K562 (cell line): ENCODE data around the gene MS4A7. TPM values are rescaled to one million over a fixed set of nuclear protein-coding genes. Genes with fewer than 3 reads are reported as not detected.

Source experiments
- ATAC-seq: fragments of 200-7000 bp; cut with Tn5 transposase; 3 replicates; pipeline ENCODE4 v1.9.1; 2020; ENCODE audit warnings: moderate library complexity
- BruUV-seq: library from RNA; stranded (reverse); fragments of 400-500 nt; replicated peaks from 2 replicates; lab custom pipeline; 2021; lab: Mats Ljungman, UMichigan
- CTCF ChIA-PET: fragments of 300-600 bp; formaldehyde crosslinking; extraction: SDS; loops from one replicate; lab custom pipeline; 2021; ENCODE audit warnings: low intra/inter-chr PET ratio; lab: Yijun Ruan, JAX
- POLR2A ChIA-PET: fragments of 300-600, 350-650 bp; sonication (Branson Sonifier 250); formaldehyde crosslinking; extraction: SDS; loops from one replicate; lab custom pipeline; 2021; ENCODE audit warnings: antibody characterized with exemption, inconsistent platforms; lab: Yijun Ruan, JAX
- DNase-seq, 4 experiments: peaks; one replicate each; pipeline versions ENCODE4 v3.0.0 to v3.0.0-alpha.2; 2011 to 2018; ENCODE audit warnings: low spot score in 3 of 4, mixed read lengths in 3 of 4; ENCODE audit errors: extremely low read depth in 1 of 4
- FAIRE-seq: peaks from 2 replicates; lab custom pipeline; 2011; peaks lifted over from hg19 to GRCh38; lab: Jason Lieb, UNC
- H2AFZ ChIP-seq: 2 replicates; pipeline ENCODE4 v1.6.0; 2011; ENCODE audit warnings: low read depth, low read length, control low read depth, inconsistent platforms
- H3K27ac ChIP-seq: fragments of 200-600 bp; 3 replicates; pipeline ENCODE4 v1.8.0; 2011; ENCODE audit warnings: low read depth, mild to moderate bottlenecking, control low read depth, inconsistent platforms, low read length, moderate library complexity, mixed read lengths; ENCODE audit errors: extremely low read depth
- H3K27me3 ChIP-seq, 2 experiments: fragments of 300-600 bp in 1 of 2; 2 replicates in 1 of 2; 3 replicates in 1 of 2; pipeline versions ENCODE4 v1.6.0 to v1.8.0; 2011; ENCODE audit warnings: inconsistent platforms in 2 of 2, low read length in 2 of 2, mild to moderate bottlenecking in 1 of 2, mixed read lengths in 1 of 2, moderate library complexity in 1 of 2; ENCODE audit not compliant: control insufficient read depth in 2 of 2, insufficient read depth in 2 of 2
- H3K36me3 ChIP-seq: fragments of 300-600 bp; 3 replicates; pipeline ENCODE4 v1.8.0; 2011; ENCODE audit warnings: mild to moderate bottlenecking, low read length, inconsistent platforms; ENCODE audit not compliant: control insufficient read depth, insufficient read depth
- H3K4me1 ChIP-seq, 2 experiments: fragments of 200-600 bp in 1 of 2; replicated peaks in 1 of 2; 2 replicates in 1 of 2; 3 replicates in 1 of 2; pipeline versions ENCODE4 v1.5.1 to v1.8.0; 2011; ENCODE audit warnings: inconsistent platforms in 2 of 2, low read length in 2 of 2, mild to moderate bottlenecking in 1 of 2, mixed read lengths in 1 of 2, moderate library complexity in 1 of 2; ENCODE audit not compliant: control insufficient read depth in 2 of 2, insufficient read depth in 2 of 2
- H3K4me2 ChIP-seq: 2 replicates; pipeline ENCODE4 v1.6.1; 2011; ENCODE audit warnings: low read length, control low read depth, inconsistent platforms, mixed read lengths; ENCODE audit not compliant: insufficient read depth
- H3K4me3 ChIP-seq: fragments of 200-600 bp; sonication (generic), shearing (Covaris generic); 2 replicates; pipeline ENCODE4 v1.5.1; 2016; ENCODE audit warnings: control low read depth, inconsistent platforms
- H3K79me2 ChIP-seq: fragments of 200-600 bp; 3 replicates; pipeline ENCODE4 v1.8.0; 2011; ENCODE audit warnings: low read length, inconsistent platforms; ENCODE audit not compliant: control insufficient read depth, insufficient read depth
- H3K9ac ChIP-seq, 2 experiments: 2 replicates each; pipeline versions ENCODE4 v1.6.0 to v1.6.1; 2011; ENCODE audit warnings: low read depth in 2 of 2, low read length in 2 of 2, control low read depth in 1 of 2, inconsistent platforms in 1 of 2, mild to moderate bottlenecking in 1 of 2, mixed read lengths in 1 of 2; ENCODE audit not compliant: insufficient read depth in 1 of 2
- H3K9me1 ChIP-seq: one replicate; pipeline ENCODE4 v1.6.0; 2011; ENCODE audit warnings: inconsistent platforms, mild to moderate bottlenecking, low read length, moderate library complexity; ENCODE audit not compliant: control insufficient read depth, insufficient read depth
- H3K9me3 ChIP-seq: replicated peaks from 2 replicates; pipeline ENCODE4 v1.5.1; 2011; ENCODE audit warnings: low read depth, low read length, inconsistent platforms; ENCODE audit not compliant: control insufficient read depth, insufficient read depth
- H4K20me1 ChIP-seq: replicated peaks from 2 replicates; pipeline ENCODE4 v1.6.1; 2011; ENCODE audit warnings: low read length, inconsistent platforms, mixed read lengths; ENCODE audit not compliant: control insufficient read depth, insufficient read depth
- E2F3 ChIP-seq: fragments of 250-450 bp; sonication (Bioruptor Pico); IDR thresholded peaks from 2 replicates; pipeline ENCODE4 v1.4.0; 2020; ENCODE audit warnings: mild to moderate bottlenecking
- ELF2 ChIP-seq: fragments of 250-450 bp; sonication (Bioruptor Pico); IDR thresholded peaks from 2 replicates; pipeline ENCODE4 v1.5.0; 2021; ENCODE audit warnings: mild to moderate bottlenecking
- GABPA ChIP-seq: fragments of 200-800 bp; sonication (Bioruptor generic); conservative IDR thresholded peaks from 2 replicates; pipeline ENCODE4 v1.6.1; 2016; ENCODE audit warnings: low read depth, missing genetic modification characterization, missing compliant biosample characterization
- KDM2B ChIP-seq: fragments of 250-450 bp; sonication (Bioruptor Pico); IDR thresholded peaks from 2 replicates; pipeline ENCODE4 v1.8.0; 2021; ENCODE audit warnings: mild to moderate bottlenecking, moderate library complexity
- MTA2 ChIP-seq: fragments of 450-650 bp; IDR thresholded peaks from 2 replicates; pipeline ENCODE4 v1.6.1; 2016; ENCODE audit warnings: low read depth
- SMARCA5 ChIP-seq: fragments of 450-650 bp; IDR thresholded peaks from 2 replicates; pipeline ENCODE4 v1.6.1; 2016
- ZBTB1 ChIP-seq: sonication (generic); formaldehyde crosslinking; IDR thresholded peaks from 2 replicates; pipeline ENCODE4 v1.8.1; 2023; ENCODE audit warnings: missing genetic modification reagents, low read depth, mild to moderate bottlenecking, borderline replicate concordance
- ZNF764 ChIP-seq: fragments of 250-450 bp; sonication (Bioruptor Pico); IDR thresholded peaks from 2 replicates; pipeline ENCODE4 v1.4.0; 2020; ENCODE audit warnings: low read depth, mild to moderate bottlenecking, moderate library complexity
- WGBS: fragments of 100-300 bp; shearing (Covaris generic); methylation state at CpG from one replicate; pipeline ENCODE4 v1.1.6; 2016; ENCODE audit warnings: low coverage, mixed read lengths; ENCODE audit not compliant: insufficient coverage; ENCODE audit errors: missing lambda C conversion rate; 5-methylcytosine and 5-hydroxymethylcytosine counted together
- in situ Hi-C: fragments of 300-500 bp; cut with MboI; formaldehyde crosslinking; loops from 4 replicates; pipeline ENCODE4 v1.15.0; 2018; ENCODE audit warnings: inconsistent platforms, mixed read lengths
- intact Hi-C: fragments of 100-400 bp; cut with micrococcal nuclease; formaldehyde crosslinking; loops from 2 replicates; pipeline ENCODE4 v1.14.2; 2022
- polyA plus RNA-seq, 8 experiments: library from polyadenylated mRNA; depleted of rRNA in 4 of 8; stranded (reverse) in 5 of 8; unstranded in 3 of 8; fragments of >200 nt; fragmentation: Nextera tagmentation in 2 of 8; fragmentation: Illumina TruSeq in 1 of 8; extraction: Ambion mirVana in 2 of 8; extraction: Trizol in 1 of 8; gene quantifications; 2 replicates each; pipeline versions ENCODE4 v1.2.1 to v1.2.3, GENCODE V29; 2011 to 2014; ENCODE audit warnings: inconsistent platforms in 1 of 8, missing spikeins in 1 of 8
- total RNA-seq, 7 experiments: library from RNA; depleted of rRNA in 6 of 7; stranded (reverse); fragments of >200 nt in 6 of 7; fragmentation: Illumina TruSeq in 2 of 7; extraction: Trizol in 2 of 7; gene quantifications; 2 replicates each; pipeline versions ENCODE4 v1.2.1 to v1.2.3, GENCODE V29; 2011 to 2021; ENCODE audit warnings: low replicate concordance in 1 of 7
- TF ChIP-seq, protein P1 (sequence below), 2 experiments: IDR thresholded peaks in 1 of 2; conservative IDR thresholded peaks in 1 of 2; 2 replicates each; pipeline ENCODE4 v1.6.1; 2016; ENCODE audit warnings: low read depth in 2 of 2, mild to moderate bottlenecking in 1 of 2, missing compliant biosample characterization in 1 of 2, missing genetic modification characterization in 1 of 2, moderate library complexity in 1 of 2
- TF ChIP-seq, protein P2 (sequence below): fragments of 250-450 bp; sonication (Bioruptor Pico); IDR thresholded peaks from 2 replicates; pipeline ENCODE4 v1.5.0; 2021; ENCODE audit warnings: mild to moderate bottlenecking, borderline replicate concordance

MS4A7 gene
- total and polyA plus RNA-seq, 9 of the 15 experiments (the other 6 are each of a cell fraction or from before 2014, with no cell fraction given) = not detected

- no peak overlapping the region for H3K4me3 ChIP-seq
- no peak for DNase-seq
- no TSS peak for BruUV-seq
- H3K9me1 ChIP-seq = no peaks in the 10 kb centered on the region
- in situ Hi-C loops (no loop called here), intact Hi-C loops (no loop called here)
- TF ChIP-seq ZBTB1 (CRISPR knock-in tag) (no peak), GABPA (tag) (no peak), KDM2B (CRISPR knock-in tag) (no peak), MTA2 (no peak), ZNF764 (CRISPR knock-in tag) (no peak), SMARCA5 (no peak), E2F3 (no peak), ELF2 (no peak)
- TF ChIP-seq, protein P1, sequence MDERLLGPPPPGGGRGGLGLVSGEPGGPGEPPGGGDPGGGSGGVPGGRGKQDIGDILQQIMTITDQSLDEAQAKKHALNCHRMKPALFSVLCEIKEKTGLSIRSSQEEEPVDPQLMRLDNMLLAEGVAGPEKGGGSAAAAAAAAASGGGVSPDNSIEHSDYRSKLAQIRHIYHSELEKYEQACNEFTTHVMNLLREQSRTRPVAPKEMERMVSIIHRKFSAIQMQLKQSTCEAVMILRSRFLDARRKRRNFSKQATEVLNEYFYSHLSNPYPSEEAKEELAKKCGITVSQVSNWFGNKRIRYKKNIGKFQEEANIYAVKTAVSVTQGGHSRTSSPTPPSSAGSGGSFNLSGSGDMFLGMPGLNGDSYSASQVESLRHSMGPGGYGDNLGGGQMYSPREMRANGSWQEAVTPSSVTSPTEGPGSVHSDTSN (CRISPR knock-in tag; IDR thresholded peaks at IDR 0.05; ENCODE audit: low read depth) = no peak
- TF ChIP-seq, protein P1 (tag; conservative IDR thresholded peaks at IDR 0.05; ENCODE audit: low read depth) = no peak
- TF ChIP-seq, protein P2, sequence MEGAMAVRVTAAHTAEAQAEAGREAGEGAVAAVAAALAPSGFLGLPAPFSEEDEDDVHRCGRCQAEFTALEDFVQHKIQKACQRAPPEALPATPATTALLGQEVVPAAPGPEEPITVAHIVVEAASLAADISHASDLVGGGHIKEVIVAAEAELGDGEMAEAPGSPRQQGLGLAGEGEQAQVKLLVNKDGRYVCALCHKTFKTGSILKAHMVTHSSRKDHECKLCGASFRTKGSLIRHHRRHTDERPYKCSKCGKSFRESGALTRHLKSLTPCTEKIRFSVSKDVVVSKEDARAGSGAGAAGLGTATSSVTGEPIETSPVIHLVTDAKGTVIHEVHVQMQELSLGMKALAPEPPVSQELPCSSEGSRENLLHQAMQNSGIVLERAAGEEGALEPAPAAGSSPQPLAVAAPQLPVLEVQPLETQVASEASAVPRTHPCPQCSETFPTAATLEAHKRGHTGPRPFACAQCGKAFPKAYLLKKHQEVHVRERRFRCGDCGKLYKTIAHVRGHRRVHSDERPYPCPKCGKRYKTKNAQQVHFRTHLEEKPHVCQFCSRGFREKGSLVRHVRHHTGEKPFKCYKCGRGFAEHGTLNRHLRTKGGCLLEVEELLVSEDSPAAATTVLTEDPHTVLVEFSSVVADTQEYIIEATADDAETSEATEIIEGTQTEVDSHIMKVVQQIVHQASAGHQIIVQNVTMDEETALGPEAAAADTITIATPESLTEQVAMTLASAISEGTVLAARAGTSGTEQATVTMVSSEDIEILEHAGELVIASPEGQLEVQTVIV (CRISPR knock-in tag) = no peak
- H2AFZ ChIP-seq = no peak overlapping the region
- no peaks in the 10 kb centered on the region for H3K79me2 ChIP-seq
- ChIA-PET POLR2A (no interaction called here), CTCF (no interaction called here)
- no peak for ATAC-seq
- no peak overlapping the region for H3K27ac ChIP-seq
- no peaks in the 10 kb centered on the region for H3K9me3 ChIP-seq
- no peaks in the 10 kb centered on the region for H4K20me1 ChIP-seq
- no peaks in the 10 kb centered on the region for H3K36me3 ChIP-seq
- H3K4me2 ChIP-seq = no peak overlapping the region
- H3K9ac ChIP-seq = no peak overlapping the region
- FAIRE-seq = no peak
- 0% methylated on average over 2 of the region's 2 CpGs for WGBS
- no peaks in the 10 kb centered on the region for H3K27me3 ChIP-seq
- H3K4me1 ChIP-seq = no peaks in the 10 kb centered on the region
Observed at GRCh38 chr11:60392361-60392760, 14.0 kb downstream of the MS4A7 start.
